GM19455 (cell line): Measurements from ENCODE around the gene EXOC4.

ENCODE experiments used
- ATAC-seq: cut with Tn5 transposase; IDR thresholded peaks from one replicate; pipeline ENCODE4 v1.9.1; 2021; ENCODE audit not compliant: unreplicated experiment

Gene EXOC4

DNA sequence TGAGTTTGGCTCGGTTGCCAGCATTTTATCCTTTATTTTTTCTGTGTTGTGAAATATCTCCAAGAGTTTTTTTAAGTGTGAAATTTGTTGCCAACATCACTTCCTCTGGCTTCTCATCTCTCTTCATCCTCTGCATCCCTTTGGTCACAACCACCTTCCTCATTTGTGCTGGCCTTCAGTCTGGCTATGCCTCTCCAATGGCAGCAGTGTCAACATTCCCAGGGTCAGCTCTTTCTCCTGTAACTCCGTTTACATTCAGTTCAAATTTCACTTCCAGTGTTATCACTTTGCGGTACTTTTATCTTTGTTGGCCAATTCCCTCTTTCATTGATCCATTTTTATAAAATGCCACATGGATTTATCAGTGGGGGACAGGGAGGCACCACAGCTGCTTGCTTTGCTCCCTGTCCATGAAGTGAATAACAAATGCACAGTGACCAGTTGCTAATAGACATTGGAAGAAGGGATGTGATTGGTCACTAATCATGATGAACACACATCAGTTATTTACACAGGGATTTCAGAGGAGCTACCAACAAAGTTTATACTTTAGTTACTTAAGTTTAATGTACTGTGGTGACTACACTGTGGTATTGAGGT is 562.8 kb downstream of the EXOC4 start:
- ATAC-seq: no peak

DNA sequence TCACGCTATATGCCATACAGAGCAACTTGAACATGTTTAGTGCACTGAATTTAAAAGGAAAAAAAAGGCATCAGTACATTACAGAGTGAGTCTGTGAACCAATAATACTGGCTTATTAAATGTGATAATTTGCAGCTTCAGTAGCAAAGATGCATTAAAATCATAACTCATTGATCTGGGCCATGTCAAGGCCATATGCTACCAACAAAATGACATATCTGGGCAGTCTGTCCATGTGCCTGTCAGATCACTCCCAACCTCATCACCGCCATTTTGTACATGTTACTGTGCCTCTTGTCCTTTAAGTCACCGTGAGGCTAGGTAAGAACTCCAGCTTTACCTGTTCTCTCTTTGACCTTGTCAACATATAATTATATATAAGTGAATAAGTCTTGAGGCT is 566.8 kb downstream of the EXOC4 start:
- ATAC-seq: no peak

GRCh38 chr7:133820584-133820983 is 567.7 kb downstream of the EXOC4 start:
- no peak for ATAC-seq

DNA sequence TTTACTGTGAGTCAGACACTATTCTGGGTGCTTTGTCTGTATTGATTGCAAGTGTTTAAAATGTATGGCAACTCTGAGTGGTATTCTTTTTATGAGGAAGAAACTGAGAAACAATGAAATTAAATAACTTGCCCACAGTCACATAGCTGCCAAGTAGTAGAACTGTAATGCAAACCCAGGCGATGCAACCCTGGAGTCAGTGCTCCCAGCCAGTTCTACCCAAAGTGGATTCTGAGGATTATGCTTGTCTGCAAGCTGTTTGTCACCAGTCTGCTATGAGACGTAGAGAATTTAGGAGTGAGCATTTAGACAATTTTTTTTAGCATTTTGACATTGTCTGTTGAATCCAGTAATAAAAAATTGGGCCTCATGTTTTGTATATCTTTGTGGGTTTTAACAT is 568.3 kb downstream of the EXOC4 start:
- no peak for ATAC-seq

DNA sequence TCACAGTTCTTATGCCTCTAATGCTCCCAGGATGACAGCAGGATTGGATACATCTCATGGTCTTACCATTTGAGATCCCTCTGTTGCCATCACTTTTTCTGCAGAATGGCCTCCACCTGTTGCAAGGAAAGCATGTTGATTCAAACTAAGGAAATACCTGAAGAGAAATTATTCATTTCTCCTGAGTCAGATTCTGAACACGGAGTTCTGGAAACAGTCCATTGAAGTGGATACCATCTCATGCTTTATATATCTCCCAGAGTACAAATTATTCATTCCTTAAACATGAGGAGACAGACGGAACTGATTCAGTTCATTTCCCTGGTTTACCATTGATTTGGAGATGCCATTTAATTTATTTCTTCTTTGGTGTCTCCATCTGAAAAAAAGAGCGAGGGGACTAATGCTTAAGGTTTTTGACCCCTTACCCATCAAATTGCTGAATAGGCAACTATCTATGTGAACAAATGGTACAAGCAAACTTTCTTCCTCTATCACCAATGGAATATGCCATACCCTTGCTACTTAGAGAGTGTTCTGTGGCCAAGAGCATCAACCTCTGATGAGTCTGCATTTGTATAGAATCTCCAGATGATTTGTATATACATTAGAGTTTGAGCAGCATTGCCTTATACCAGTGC is 569.2 kb downstream of the EXOC4 start:
- no peak for ATAC-seq

GRCh38 chr7:133822868-133823552 is 570.1 kb downstream of the EXOC4 start:
- no peak for ATAC-seq

DNA sequence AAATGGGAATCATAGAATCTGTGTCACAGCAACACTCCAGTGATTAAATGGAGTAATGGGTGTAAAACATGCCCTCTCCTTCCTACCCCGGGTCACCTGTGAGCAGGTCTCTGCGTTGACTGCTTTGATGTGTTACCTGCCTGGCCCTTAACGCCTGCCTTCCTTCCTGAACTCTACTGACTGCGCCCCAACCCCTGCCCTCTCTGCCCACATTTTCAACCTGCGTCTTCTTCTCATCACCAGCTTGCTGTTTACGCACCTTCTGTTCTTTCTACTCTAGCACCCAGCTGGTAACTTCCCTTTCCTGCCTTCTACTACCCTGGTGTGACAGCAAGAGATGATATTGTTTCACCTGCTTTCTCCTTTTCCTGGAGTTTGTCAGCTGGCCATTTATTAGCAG is 571.3 kb downstream of the EXOC4 start:
- ATAC-seq: no peak

DNA sequence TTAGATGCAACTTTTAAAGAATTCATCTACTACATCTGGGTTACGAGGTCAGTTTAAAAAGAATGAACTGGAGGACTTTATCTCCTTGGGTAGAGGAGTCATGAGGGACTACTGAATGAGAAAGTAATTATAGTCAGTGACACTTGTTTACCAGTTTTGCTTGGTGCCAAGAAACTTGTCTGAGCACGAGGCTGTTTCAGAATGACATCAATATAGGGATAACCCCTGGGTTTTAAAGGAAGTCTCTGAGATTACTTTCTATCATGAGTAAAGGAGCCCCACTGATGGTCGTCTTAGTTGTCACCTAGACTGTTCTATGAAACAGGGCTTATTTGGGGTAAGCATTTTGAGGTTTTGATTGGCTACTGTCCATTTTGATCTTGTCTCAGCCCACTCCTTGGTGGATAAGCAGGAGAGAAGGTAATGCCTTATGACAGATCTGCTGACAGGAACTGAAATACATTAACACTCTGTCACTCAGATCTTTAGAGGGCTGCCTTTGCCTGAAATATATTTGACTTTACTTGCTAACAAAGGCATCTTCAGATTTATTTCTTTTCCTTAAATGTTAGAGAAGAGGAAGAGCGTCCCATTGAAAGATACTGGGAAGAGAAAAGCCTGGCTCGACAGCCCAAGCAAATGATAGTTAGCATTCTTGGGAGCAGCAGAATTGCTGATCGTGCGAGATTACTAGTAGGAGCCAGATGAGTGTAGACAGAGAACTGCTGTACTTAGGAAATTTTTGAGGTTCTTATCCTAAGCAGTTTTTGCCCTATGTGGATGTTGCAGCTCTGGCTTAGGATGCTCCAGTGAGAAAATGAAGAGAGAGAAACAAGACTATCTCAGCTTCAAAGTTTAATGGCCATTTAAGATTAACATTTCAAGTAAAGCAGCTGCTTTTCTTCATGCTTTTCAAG is 575.1 kb downstream of the EXOC4 start:
- ATAC-seq: no peak

DNA sequence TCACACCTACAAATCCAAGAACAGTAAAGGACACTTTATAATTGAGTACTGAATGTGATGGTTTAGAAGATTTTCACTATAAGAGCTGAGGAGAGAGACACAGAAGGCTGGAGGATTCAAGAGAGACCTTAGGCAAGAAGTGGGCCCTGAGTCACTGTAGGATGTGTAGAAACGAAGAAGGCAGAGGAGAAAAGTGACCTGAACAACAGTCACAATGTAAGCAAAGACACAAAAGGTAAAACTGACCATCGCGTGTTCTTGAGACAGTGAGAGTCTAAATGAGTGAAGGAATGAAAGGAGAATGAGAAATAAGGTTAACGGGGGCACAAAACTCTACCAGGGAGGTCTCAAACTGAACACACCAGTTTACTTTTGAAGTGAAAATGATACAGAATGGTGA is 576.0 kb downstream of the EXOC4 start:
- no peak for ATAC-seq

GRCh38 chr7:133829336-133829897 is 576.5 kb downstream of the EXOC4 start:
- no peak for ATAC-seq

GRCh38 chr7:133830081-133830480 is 577.2 kb downstream of the EXOC4 start:
- ATAC-seq: no peak

DNA sequence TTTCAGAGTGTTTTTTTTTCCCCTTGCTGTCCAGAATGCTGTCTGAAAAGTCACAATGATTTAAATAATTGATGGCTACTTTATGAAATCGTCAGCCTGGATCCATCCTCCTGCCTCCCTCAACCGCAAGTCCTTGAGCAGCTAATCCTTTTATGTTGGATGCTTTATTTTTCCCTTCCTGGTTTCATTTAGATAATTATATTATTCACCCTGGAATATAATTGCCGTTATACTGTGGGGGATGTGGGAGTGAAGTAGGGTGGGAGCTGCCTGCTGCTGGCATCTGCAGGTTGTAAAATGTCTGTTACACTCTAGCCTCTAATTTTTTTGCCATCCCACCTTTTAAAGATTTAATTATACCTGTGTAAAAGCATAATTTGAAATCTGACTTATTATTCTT is 583.8 kb downstream of the EXOC4 start:
- no peak for ATAC-seq

DNA sequence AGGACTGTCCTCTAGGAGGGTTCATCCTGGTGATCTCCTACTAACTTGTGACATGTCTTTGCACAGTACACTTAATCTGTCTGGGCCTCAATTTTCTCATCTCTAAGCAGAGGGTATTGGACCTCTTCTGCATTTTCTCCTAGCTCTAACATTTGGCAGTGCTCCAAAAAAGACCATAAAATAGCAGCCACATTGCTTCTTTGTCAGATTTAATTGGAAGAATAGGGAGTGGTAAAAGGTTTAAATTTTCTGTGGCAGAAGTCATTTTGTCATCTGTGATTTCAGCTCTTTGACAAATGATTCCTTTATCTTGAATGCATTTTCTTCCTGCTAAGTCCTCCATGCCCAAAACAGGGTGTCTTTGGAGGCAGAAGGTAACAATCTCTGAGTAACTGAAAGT is 584.3 kb downstream of the EXOC4 start:
- ATAC-seq: no peak

GRCh38 chr7:133839121-133839520 is 586.2 kb downstream of the EXOC4 start:
- ATAC-seq: no peak

GRCh38 chr7:133843341-133843740 is 590.5 kb downstream of the EXOC4 start:
- no peak for ATAC-seq

GRCh38 chr7:133845005-133845404 is 592.1 kb downstream of the EXOC4 start:
- no peak for ATAC-seq

- ATAC-seq: no peak
These were observed 593.5 kb downstream of the EXOC4 start for GRCh38 chr7:133846203-133846945.

DNA sequence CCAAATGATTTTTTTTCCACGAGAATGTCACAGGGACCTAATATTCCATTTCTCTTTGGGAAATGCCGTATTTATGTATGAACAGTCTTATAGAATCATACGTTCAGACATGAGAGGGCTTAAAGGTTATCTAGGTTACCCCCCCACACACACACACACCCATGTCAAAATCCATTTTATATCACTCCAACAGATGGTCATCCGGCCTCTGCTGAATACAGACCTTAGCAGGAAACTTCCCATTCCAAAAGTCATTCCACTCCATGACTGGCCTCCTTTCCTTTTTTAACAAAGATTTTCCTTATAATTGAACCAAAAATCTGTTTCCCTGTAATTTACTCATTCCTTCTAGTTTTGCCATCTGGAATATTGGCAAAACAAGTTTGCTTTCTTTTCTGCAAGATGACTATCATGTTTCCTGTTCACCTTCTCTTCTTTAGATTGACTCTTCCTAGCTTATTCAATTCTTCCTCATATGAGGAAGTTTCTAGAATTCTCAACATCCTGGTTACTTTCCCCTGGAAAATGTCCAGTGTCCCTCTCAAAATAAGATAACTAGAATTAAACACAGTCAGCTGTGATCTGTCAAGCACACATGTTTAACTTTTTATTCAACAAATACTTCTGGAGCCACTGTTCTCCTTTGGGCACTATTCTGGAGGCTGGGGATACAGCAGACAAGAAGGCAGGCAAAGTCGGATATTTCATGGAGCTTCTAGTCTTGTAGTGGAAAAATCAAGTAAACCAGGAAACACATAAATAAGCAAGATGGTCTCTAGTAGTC is 597.8 kb downstream of the EXOC4 start:
- ATAC-seq: no peak

DNA sequence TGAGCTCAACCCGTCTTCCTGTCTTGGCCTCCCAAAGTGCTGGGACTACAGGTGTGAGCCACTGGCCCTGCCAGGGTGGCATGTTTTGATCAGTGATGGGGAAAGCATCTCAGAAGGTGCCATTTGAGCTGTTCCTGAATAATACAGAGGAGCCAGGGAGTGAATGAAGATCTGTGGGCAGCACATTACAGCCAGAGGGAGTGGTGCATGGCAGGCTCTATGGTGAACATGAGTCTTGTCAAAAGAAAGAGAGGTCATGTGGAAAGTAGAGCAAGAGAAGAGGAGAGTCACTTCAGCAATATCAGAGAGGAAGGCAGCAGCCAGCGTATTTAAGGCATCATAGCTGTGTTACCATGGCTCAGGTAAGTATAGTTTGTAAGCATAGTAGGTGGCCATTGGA is 598.5 kb downstream of the EXOC4 start:
- ATAC-seq: no peak
